Measurements from ENCODE around the gene AKNA. TPM values are rescaled to one million over a fixed set of nuclear protein-coding genes. Genes with fewer than 3 reads are reported as not detected.

Gene AKNA
- polyA plus RNA-seq, 2 of the 4 experiments (the other 2 are of a cell fraction), result 2.7 to 4.6 TPM

DNA sequence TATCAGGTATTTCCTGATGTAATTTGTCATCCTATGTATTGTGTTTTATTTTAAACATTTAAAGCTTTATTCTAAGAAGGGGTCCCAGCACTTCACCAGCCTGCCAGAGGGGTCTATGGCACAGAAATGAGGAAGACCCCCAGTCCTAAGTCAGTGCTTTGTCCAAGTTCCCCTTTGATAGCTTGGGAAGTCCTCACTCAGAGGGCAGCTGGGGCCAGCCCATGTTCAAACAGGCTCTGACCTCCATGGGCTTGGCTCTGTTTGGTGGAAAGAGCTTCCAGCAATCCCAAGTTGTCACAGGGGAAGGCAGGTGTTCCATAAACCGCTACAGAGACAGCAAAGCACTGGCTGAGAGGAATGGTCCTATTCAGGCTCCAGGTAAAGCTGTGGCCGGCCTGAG is 26.6 kb upstream of the AKNA start:
- no peak overlapping the region for H3K4me2 ChIP-seq
- no peak for ATAC-seq
- no peak for TF ChIP-seq HDAC2 (IDR thresholded peaks at IDR 0.05)
- no peak for TF ChIP-seq BHLHE40 (IDR thresholded peaks at IDR 0.05; ENCODE audit: low read depth, low read length)
- TF ChIP-seq MYC (IDR thresholded peaks at IDR 0.05; ENCODE audit: borderline replicate concordance, low read length), result no peak
- TF ChIP-seq ZSCAN20 (CRISPR knock-in tag; IDR thresholded peaks at IDR 0.05), result no peak
- TF ChIP-seq FOSB (CRISPR knock-in tag; IDR thresholded peaks at IDR 0.05), result no peak
- TF ChIP-seq RFX5 (IDR thresholded peaks at IDR 0.05), result no peak
- TF ChIP-seq, protein P1, sequence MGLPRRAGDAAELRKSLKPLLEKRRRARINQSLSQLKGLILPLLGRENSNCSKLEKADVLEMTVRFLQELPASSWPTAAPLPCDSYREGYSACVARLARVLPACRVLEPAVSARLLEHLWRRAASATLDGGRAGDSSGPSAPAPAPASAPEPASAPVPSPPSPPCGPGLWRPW (IDR thresholded peaks at IDR 0.05), result no peak
- no peak for TF ChIP-seq RARB (CRISPR knock-in tag; IDR thresholded peaks at IDR 0.05)
- TF ChIP-seq EHMT2 (IDR thresholded peaks at IDR 0.05; ENCODE audit: low read depth), result no peak
- TF ChIP-seq, protein P2, sequence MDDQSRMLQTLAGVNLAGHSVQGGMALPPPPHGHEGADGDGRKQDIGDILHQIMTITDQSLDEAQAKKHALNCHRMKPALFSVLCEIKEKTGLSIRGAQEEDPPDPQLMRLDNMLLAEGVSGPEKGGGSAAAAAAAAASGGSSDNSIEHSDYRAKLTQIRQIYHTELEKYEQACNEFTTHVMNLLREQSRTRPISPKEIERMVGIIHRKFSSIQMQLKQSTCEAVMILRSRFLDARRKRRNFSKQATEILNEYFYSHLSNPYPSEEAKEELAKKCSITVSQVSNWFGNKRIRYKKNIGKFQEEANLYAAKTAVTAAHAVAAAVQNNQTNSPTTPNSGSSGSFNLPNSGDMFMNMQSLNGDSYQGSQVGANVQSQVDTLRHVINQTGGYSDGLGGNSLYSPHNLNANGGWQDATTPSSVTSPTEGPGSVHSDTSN (IDR thresholded peaks at IDR 0.05), result no peak
- no peak for TF ChIP-seq KDM5A (IDR thresholded peaks at IDR 0.05)
- no peak for TF ChIP-seq JUN (IDR thresholded peaks at IDR 0.05)
- no peak for TF ChIP-seq GATA3 (IDR thresholded peaks at IDR 0.05; ENCODE audit: borderline replicate concordance)
- no peak for TF ChIP-seq ESRRA (IDR thresholded peaks at IDR 0.05; ENCODE audit: borderline replicate concordance, low read length)
- TF ChIP-seq, protein P3, sequence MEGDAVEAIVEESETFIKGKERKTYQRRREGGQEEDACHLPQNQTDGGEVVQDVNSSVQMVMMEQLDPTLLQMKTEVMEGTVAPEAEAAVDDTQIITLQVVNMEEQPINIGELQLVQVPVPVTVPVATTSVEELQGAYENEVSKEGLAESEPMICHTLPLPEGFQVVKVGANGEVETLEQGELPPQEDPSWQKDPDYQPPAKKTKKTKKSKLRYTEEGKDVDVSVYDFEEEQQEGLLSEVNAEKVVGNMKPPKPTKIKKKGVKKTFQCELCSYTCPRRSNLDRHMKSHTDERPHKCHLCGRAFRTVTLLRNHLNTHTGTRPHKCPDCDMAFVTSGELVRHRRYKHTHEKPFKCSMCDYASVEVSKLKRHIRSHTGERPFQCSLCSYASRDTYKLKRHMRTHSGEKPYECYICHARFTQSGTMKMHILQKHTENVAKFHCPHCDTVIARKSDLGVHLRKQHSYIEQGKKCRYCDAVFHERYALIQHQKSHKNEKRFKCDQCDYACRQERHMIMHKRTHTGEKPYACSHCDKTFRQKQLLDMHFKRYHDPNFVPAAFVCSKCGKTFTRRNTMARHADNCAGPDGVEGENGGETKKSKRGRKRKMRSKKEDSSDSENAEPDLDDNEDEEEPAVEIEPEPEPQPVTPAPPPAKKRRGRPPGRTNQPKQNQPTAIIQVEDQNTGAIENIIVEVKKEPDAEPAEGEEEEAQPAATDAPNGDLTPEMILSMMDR (IDR thresholded peaks at IDR 0.05), result no peak
- no peak for TF ChIP-seq CHD2 (IDR thresholded peaks at IDR 0.05; ENCODE audit: low read length, partially characterized antibody)
- no peak for TF ChIP-seq EHF (CRISPR knock-in tag; IDR thresholded peaks at IDR 0.05)
- TF ChIP-seq RCOR1 (IDR thresholded peaks at IDR 0.05; ENCODE audit: low read depth, low read length), result no peak
- no peak for TF ChIP-seq CBX8 (IDR thresholded peaks at IDR 0.05)
- POLR2A ChIA-PET, result no interaction called here
- CTCF ChIA-PET, result interaction anchor here (0.5 to 7.1 kb wide), 11 partner anchors 9 to 496 kb away, joined by 3 to 106 read pairs (median 4); no protein-coding TSS in a partner anchor
- H3K4me3 ChIP-seq, result no peak overlapping the region
- DNase-seq (ENCODE audit: low read depth in 1 of 2, low spot score in 1 of 2), result no peak
- H3K27ac ChIP-seq, result no peak overlapping the region
- no CpG with 5 or more reads among the region's 2 CpGs for WGBS (ENCODE audit: missing lambda C conversion rate)
- H3K9me3 ChIP-seq, result no peaks in the 10 kb centered on the region
- no peaks in the 10 kb centered on the region for H3K4me1 ChIP-seq
- FAIRE-seq, result no peak

DNA sequence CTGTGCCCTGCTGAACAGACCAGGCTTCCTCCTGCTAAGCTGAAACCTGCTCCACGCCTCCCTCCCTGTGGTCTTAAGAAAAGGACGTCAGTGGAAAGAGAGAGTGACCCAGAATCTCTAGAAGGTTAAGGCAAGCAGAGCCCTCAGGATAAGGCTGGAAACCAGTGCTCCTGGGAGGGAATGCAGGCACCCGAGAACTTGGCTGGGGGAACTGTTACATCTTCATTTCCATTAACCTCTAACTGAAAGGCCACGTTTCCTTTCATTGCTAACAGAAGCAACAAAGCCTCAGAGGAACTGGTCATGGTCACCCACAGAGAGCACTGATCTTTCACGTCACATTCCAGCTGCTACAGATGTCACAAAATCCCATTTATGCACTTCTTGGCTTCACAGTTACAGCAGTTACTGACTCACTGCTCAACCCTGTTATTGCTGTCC is 26.1 kb upstream of the AKNA start:
- WGBS (ENCODE audit: missing lambda C conversion rate), result 72% methylated on average over 5 of the region's 5 CpGs
- DNase-seq (ENCODE audit: low read depth in 1 of 2, low spot score in 1 of 2) (no peak), ATAC-seq (no peak), FAIRE-seq (no peak)
- ChIA-PET CTCF (interaction anchor here (0.5 to 7.1 kb wide), 10 partner anchors 8 to 497 kb away, joined by 3 to 106 read pairs (median 4); no protein-coding TSS in a partner anchor), POLR2A (no interaction called here)
- Histone ChIP-seq H3K9me3 (no peaks in the 10 kb centered on the region), H3K27ac (no peak overlapping the region), H3K4me1 (no peaks in the 10 kb centered on the region), H3K4me2 (no peak overlapping the region), H3K4me3 (no peak overlapping the region)
- TF ChIP-seq, protein P3 (IDR thresholded peaks at IDR 0.05), result no peak
- TF ChIP-seq ESRRA (IDR thresholded peaks at IDR 0.05; ENCODE audit: borderline replicate concordance, low read length), result no peak
